Measurements from ENCODE around the gene CTNNA3. TPM values are rescaled to one million over a fixed set of nuclear protein-coding genes. Genes with fewer than 3 reads are reported as not detected.

CTNNA3 gene
- polyA plus RNA-seq, 1 donor from 2014 or later: 0.14 TPM

- Histone ChIP-seq H2AFZ (ENCODE audit: low read depth, low read length) (no peak overlapping the region), H3K4me2 (ENCODE audit: low read length) (no peak overlapping the region), H3K79me2 (replicated peaks; ENCODE audit: insufficient read depth, low read length) (no peaks in the 10 kb centered on the region), H3K9me3 (ENCODE audit: low read length) (no peaks in the 10 kb centered on the region), H3F3A (ENCODE audit: insufficient read depth, low read length, poor library complexity, severe bottlenecking) (no peaks in the 10 kb centered on the region), H3K4me3 (ENCODE audit: low read length) (no peak overlapping the region), H3K36me3 (ENCODE audit: insufficient read depth, low read length) (no peaks in the 10 kb centered on the region), H3K9me2 (ENCODE audit: insufficient read depth, low read length) (no peaks in the 10 kb centered on the region), H3K9ac (ENCODE audit: low read length) (no peak overlapping the region), H3K27ac (ENCODE audit: low read length) (no peak overlapping the region), H3K27me3 (ENCODE audit: insufficient read depth, low read depth, low read length) (no peaks in the 10 kb centered on the region), H4K20me1 (ENCODE audit: insufficient read depth) (no peaks in the 10 kb centered on the region)
- no peak for TF ChIP-seq POLR2AphosphoS5 (IDR thresholded peaks at IDR 0.05)
- TF ChIP-seq RAD21 (conservative IDR thresholded peaks at IDR 0.05): no peak
- no peak for TF ChIP-seq MXI1 (conservative IDR thresholded peaks at IDR 0.05; ENCODE audit: poor library complexity, severe bottlenecking)
- no peak for TF ChIP-seq CTCF (IDR thresholded peaks at IDR 0.05; ENCODE audit: poor library complexity, severe bottlenecking)
- no peak for TF ChIP-seq EZH2 (IDR thresholded peaks at IDR 0.05; ENCODE audit: borderline replicate concordance, insufficient read depth, low read length, poor library complexity, severe bottlenecking)
These were observed 93.6 kb downstream of the CTNNA3 start for GRCh38 chr10:67602268-67602950.

GRCh38 chr10:67599597-67599996, 96.4 kb downstream of the CTNNA3 start:
- Histone ChIP-seq H3K9me2 (ENCODE audit: insufficient read depth, low read length) (no peaks in the 10 kb centered on the region), H3K27ac (ENCODE audit: low read length) (no peak overlapping the region), H3K9ac (ENCODE audit: low read length) (no peak overlapping the region), H3F3A (ENCODE audit: insufficient read depth, low read length, poor library complexity, severe bottlenecking) (no peaks in the 10 kb centered on the region), H4K20me1 (ENCODE audit: insufficient read depth) (no peaks in the 10 kb centered on the region), H3K9me3 (ENCODE audit: low read length) (no peaks in the 10 kb centered on the region), H3K27me3 (ENCODE audit: insufficient read depth, low read depth, low read length) (no peaks in the 10 kb centered on the region), H3K4me3 (ENCODE audit: low read length) (no peak overlapping the region), H3K79me2 (replicated peaks; ENCODE audit: insufficient read depth, low read length) (no peaks in the 10 kb centered on the region), H3K36me3 (ENCODE audit: insufficient read depth, low read length) (no peaks in the 10 kb centered on the region), H3K4me2 (ENCODE audit: low read length) (no peak overlapping the region), H2AFZ (ENCODE audit: low read depth, low read length) (no peak overlapping the region)
- no peak for TF ChIP-seq TAF1 (IDR thresholded peaks at IDR 0.05; ENCODE audit: low read depth)
- TF ChIP-seq RAD21 (conservative IDR thresholded peaks at IDR 0.05): no peak
- no peak for TF ChIP-seq REST (IDR thresholded peaks at IDR 0.05; ENCODE audit: borderline replicate concordance)
- TF ChIP-seq CTCF (IDR thresholded peaks at IDR 0.05; ENCODE audit: poor library complexity, severe bottlenecking): no peak
- no peak for TF ChIP-seq EP300 (conservative IDR thresholded peaks at IDR 0.05; ENCODE audit: poor library complexity, severe bottlenecking)
- TF ChIP-seq EZH2 (IDR thresholded peaks at IDR 0.05; ENCODE audit: borderline replicate concordance, insufficient read depth, low read length, poor library complexity, severe bottlenecking): no peak
- no peak for TF ChIP-seq SMC3 (conservative IDR thresholded peaks at IDR 0.05; ENCODE audit: poor library complexity)
- TF ChIP-seq POLR2AphosphoS5 (IDR thresholded peaks at IDR 0.05): no peak
- no peak for TF ChIP-seq MXI1 (conservative IDR thresholded peaks at IDR 0.05; ENCODE audit: poor library complexity, severe bottlenecking)
